GM06990 (cell line): ENCODE results near the gene CXXC5.

Source experiments
- DNase-seq: peaks from one replicate; pipeline ENCODE4 v3.0.0-alpha.2; 2011; ENCODE audit not compliant: insufficient read length; ENCODE audit errors: extremely low read depth
- H3K27me3 ChIP-seq: replicated peaks from 2 replicates; pipeline ENCODE4 v1.6.0; 2011; ENCODE audit warnings: low read length; ENCODE audit not compliant: control insufficient read depth, insufficient read depth
- H3K36me3 ChIP-seq: 2 replicates; pipeline ENCODE4 v1.5.1; 2011; ENCODE audit warnings: low read length; ENCODE audit not compliant: control insufficient read depth, insufficient read depth
- H3K4me3 ChIP-seq: replicated peaks from 2 replicates; pipeline ENCODE4 v1.5.1; 2011; ENCODE audit warnings: low read depth, mild to moderate bottlenecking, control low read depth, low read length
- TF ChIP-seq, protein P1 (sequence below): IDR thresholded peaks from 2 replicates; pipeline ENCODE4 v1.5.1; 2011; ENCODE audit warnings: low read length, control low read depth, mild to moderate bottlenecking, inconsistent platforms; ENCODE audit not compliant: insufficient read depth, poor library complexity, severe bottlenecking

CXXC5 gene

DNA sequence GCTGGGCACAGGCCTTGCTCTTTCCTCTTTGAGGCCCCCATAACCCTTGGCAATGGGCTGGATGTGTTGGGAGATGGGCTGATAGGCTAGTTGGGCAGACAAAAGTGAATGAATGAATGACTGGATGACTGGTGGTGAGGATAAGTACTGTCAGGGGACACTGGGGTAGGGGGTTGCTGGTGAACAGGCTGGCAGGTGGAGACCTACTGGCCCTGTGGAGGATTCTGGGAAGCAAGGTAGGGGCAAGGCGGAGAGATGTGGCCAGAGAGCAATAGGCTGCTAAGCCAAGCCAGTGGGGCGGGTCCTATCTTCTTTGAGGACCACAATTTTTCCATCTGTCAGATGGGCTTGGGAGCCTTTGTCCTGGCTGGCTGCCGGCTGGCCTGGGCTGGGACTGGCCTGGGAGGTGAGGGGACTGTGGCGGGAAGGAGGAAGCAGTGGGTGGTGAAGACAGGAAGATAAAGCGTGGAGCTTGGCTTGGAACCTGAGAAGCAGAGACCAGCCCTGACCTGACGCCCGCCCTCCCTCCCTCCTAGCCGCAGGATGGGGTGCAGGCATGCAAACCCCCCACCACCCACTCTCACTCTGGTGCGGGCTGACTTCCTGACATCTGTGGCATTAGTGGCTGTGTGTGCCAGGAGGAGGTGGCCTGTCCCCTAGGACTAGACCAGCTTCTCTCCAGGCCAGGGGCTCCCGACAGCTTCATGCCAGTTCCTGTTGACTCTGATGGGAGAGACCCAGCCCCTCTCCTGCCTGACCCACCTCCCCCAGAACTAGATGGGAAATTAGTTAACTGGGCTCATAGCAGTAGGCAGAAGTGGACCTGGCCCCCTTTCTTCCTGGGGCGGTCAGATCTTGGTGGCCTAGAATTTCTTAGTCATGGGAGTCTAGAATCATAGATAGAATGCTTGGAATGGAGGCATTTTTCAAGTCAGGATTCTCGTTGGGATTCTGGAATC lies 9.5 kb downstream of the CXXC5 start:
- TF ChIP-seq, protein P1, sequence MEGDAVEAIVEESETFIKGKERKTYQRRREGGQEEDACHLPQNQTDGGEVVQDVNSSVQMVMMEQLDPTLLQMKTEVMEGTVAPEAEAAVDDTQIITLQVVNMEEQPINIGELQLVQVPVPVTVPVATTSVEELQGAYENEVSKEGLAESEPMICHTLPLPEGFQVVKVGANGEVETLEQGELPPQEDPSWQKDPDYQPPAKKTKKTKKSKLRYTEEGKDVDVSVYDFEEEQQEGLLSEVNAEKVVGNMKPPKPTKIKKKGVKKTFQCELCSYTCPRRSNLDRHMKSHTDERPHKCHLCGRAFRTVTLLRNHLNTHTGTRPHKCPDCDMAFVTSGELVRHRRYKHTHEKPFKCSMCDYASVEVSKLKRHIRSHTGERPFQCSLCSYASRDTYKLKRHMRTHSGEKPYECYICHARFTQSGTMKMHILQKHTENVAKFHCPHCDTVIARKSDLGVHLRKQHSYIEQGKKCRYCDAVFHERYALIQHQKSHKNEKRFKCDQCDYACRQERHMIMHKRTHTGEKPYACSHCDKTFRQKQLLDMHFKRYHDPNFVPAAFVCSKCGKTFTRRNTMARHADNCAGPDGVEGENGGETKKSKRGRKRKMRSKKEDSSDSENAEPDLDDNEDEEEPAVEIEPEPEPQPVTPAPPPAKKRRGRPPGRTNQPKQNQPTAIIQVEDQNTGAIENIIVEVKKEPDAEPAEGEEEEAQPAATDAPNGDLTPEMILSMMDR, result no peak
- Histone ChIP-seq H3K27me3 (no peaks in the 10 kb centered on the region), H3K36me3 (no peaks in the 10 kb centered on the region), H3K4me3 (no peak overlapping the region)
- no peak for DNase-seq

DNA sequence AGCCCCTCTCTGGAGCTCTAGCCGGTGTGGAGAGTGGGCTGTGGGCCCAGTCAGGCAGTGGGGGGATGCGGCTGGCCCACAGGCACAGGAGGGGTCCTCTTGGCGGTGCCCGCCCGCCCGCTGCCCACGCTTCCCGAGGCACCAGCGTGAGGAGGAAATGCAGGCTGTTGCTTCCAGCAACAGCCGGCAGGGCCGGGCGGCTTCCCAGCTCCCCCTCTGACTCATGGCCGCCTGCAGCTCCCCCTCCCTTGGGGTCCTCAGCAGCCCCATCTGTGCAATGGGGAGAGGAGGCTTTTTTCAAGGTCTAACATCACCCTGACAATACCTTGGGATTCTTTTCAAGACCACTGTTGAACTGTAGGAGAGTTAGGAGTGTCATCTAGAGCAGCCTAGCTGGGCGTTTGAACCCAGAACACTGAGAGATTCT lies 10.4 kb downstream of the CXXC5 start:
- TF ChIP-seq, protein P1, result no peak
- DNase-seq, result no peak
- H3K4me3 ChIP-seq, result no peak overlapping the region
- H3K36me3 ChIP-seq, result no peaks in the 10 kb centered on the region
- no peaks in the 10 kb centered on the region for H3K27me3 ChIP-seq

DNA sequence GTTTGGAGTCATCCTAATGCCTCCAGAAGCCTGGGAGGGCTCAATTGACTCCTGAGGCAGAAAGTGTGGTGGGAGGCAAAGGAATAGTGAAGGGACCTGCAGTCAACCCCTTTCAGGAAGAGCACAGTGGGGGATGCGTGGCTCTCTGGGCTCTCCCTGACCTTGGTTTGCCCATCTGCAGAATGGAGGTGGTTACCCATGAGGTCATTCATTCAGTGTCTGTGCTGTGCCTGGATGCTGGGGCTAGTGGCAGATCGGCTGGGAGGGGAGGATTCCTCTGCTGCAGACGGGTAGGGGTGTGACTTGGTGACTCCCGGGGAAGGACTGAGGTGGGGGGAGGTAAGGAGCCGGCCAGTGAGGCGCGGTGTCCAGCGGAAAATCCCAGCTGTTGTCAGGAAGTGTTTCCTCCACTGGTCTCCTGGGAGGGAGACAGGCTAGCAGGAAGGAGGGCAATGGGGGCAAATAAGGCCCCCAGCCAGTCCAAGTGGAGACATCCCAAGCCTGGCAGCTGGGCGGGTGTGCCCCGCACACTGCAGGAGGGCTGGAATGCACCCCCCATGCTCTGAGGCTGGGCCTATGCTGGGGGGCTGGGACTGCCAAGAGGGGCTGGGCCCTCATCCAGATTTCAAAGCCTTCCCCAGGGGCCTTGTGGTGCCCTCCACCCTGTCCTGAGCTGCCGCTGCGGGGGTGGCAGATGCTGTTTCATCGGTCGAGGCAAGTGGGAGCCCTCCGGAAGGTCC lies 10.9 kb downstream of the CXXC5 start:
- peak; percentile 55 for DNase-seq
- Histone ChIP-seq H3K27me3 (no peaks in the 10 kb centered on the region), H3K4me3 (0 out of 2 replicates have a peak overlapping the region, but pooled peaks have one; percentile 15), H3K36me3 (no peaks in the 10 kb centered on the region)
- TF ChIP-seq, protein P1, result no peak

DNA sequence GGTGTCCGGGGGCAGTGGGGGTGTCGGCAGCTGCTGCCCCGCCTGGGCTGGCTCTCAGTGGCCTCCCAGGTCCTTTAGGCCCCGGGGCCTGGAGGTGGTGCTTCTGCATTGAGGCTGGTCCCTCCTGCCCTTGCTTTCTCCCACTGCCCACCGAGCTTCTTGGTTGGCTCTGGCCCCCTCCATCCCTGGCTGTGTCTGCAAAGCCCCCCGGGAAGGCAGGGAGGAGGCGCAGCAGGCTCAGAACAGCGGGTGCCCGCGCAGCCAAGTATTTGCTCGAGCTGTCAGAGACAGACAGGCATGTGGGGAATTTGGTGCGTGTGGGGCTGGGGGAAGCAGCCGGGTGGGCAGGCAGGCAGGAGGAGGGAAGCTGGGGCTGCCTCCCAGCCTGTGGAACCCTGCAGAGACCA lies 11.5 kb downstream of the CXXC5 start:
- TF ChIP-seq, protein P1, result no peak
- H3K36me3 ChIP-seq, result no peaks in the 10 kb centered on the region
- no peak overlapping the region for H3K4me3 ChIP-seq
- H3K27me3 ChIP-seq, result no peaks in the 10 kb centered on the region
- DNase-seq, result no peak

DNA sequence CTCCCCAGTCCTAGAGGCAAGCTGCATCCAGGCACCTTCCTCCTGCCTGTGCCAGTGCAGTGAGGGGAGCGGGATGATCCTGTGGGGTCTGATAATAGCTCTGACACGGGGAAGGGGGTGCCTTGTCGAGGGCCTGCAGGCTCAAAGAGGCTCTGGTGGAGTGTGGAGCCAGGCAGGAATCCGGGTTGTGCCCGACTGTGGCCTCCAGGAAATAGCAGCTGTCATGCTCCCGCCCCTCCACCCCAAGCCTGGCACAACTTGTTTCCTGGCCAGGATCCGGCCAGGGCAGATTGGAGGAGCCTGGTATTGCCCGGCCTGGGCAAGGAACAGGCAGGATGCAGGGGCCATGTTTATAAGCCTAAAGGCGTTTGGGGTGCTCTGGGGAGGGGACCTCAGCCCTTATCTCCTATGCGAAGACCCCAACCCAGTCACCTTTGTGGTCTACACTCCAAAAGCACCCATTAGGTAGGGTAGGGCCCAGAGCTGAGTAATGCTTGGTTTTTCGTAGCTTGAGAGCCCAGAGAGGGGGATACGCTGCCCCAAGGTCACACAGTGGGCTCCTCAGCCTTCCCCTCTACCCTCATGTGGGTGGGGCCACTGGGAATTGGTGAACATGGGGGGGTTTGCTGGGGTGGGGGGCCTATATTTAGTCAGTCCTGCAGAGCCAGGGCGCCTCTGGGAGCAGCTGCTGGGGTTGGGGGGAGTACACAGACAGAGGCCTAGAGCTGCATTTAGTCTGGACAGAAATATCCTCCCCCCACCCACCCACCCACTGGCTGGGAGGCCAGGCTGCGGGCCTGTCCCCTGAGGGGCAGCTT lies 12.2 kb downstream of the CXXC5 start:
- H3K4me3 ChIP-seq, result peak overlapping the region; percentile 22; the same call in 1 of the 2 replicates
- H3K27me3 ChIP-seq, result no peaks in the 10 kb centered on the region
- TF ChIP-seq, protein P1, result no peak
- DNase-seq, result no peak
- no peaks in the 10 kb centered on the region for H3K36me3 ChIP-seq
